G401.6 (cell line): ENCODE measurements around the gene LRRC3B.
"Not testable (repeated sequence)": the region's sequence is repeated elsewhere in the genome, so short reads cannot be mapped to it uniquely, and the experiment has no call there.

ENCODE experiments used
- FAIRE-seq: peaks from 2 replicates; lab custom pipeline; 2012; peaks lifted over from hg19 to GRCh38; lab: Jason Lieb, UNC

The LRRC3B gene, protein sequence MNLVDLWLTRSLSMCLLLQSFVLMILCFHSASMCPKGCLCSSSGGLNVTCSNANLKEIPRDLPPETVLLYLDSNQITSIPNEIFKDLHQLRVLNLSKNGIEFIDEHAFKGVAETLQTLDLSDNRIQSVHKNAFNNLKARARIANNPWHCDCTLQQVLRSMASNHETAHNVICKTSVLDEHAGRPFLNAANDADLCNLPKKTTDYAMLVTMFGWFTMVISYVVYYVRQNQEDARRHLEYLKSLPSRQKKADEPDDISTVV

GRCh38 chr3:26622621-26623418, at the start of gene LRRC3B:
Gene LRRC3B, plus strand, starts transcription at chr3:26622772. Its CDS starts 86,901 bp downstream, at chr3:26709673.
- no peak for FAIRE-seq

DNA sequence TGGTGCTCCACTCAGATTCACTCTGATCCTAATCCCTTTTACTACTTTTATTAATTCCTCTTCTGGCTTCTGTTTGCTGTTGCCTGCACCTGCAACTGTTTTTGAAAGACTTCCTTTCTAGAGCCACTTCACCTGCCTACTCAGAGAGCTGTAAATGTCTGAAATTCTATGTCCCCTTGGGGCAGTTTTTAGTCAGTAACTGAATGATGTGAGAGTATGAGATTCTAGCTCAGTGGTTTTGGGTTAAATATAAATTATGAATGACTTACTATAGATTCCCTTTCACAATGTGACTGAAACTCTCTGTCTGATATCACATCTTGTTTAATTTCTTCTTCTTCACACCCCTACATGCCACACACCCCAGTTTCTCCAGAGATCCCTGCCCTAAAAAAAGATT, 47.8 kb upstream of the LRRC3B start:
- FAIRE-seq: no peak

GRCh38 chr3:26579116-26579515, 43.5 kb upstream of the LRRC3B start:
- FAIRE-seq: no peak

DNA sequence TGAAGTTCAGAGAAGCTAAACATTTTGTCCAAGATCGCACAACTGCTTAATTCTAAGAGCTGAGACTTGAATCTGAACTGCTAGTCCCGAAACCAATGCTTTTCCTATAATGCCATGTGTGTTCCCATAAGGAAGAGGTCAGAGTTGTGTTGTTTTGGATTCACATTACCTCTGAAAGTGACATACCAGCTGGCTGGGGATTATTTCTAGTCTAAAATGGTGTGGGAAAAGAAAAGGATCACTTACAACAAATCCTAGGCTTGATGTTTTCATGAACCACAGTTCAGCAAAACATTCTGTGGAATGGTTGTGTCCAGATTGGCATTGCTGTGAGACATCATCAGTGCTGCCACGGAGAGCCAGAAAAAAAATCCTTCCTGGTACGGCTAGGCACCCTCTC, 35.0 kb upstream of the LRRC3B start:
- FAIRE-seq: no peak

DNA sequence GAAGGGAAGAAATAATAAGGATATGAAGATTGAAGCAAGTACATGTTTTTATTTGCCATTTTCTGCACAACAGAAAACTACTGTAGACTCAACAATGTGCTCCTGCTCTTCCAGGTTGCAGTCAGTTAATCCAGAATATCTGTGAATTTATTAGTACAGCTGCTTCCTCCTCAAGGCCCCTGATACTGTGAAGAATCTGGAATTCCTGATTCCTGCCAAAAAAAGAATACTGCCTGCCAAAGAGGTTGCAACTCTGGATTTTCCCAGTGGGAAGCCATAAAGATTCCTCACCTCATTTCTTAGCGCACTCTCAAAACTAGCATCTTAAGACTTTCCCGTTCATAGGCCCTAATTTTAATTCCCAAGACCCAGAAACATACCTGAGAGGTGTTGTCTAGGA, 33.6 kb upstream of the LRRC3B start:
- no peak for FAIRE-seq

GRCh38 chr3:26589678-26590077, 32.9 kb upstream of the LRRC3B start:
- FAIRE-seq: no peak

DNA sequence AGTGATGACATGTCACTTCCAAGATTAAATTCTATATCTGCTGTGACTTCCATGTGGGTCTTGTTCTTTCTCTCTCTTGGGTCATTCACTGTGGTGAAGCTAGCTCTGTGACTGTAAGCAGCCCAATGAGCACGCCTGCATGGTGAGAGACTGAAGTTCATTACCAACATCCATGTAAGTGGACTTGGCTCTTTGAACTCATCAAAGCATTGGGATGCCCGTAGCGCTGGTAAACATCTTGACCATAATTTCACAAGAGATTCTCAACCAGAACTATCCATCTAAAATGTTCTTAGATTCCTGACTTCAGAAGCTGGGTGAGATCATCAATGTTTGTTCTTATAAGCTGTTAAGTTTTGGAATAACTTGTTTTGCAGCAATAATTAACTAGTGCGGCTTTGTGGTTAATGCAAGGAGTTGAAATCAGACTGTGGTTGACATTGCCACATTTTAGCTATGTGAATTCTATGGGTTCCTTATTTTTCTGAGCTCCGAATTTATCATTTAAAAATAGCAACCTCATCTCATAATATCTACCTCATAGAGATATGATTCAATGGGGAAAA, 31.6 kb upstream of the LRRC3B start:
- FAIRE-seq: no peak

- FAIRE-seq: no peak
These were observed 30.6 kb upstream of the LRRC3B start for GRCh38 chr3:26591926-26592325.

GRCh38 chr3:26592451-26592850, 30.1 kb upstream of the LRRC3B start:
- FAIRE-seq: no peak

- no peak for FAIRE-seq
These were observed 26.2 kb upstream of the LRRC3B start for GRCh38 chr3:26596335-26596734.

DNA sequence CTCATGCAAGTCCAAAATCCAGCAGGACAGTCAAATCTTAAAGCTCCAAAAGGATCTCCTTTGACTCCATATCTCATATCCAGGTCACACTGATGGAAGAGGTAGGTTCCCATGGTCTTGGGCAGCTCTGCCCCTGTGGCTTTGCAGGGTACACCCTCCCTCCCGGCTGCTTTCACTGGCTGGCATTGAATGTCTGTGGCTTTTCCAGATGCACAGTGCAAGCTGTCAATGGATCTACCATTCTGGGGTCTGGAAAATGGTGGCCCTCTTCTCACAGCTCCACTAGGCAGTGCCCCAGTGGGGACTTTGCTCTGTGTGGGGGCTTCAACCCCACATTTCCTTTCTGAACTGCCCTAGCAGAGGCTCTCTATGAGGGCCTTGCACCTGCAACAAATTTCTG, 19.3 kb upstream of the LRRC3B start:
- FAIRE-seq: not testable (repeated sequence)

- FAIRE-seq: not testable (repeated sequence)
These were observed 18.8 kb upstream of the LRRC3B start for GRCh38 chr3:26603771-26604170.

DNA sequence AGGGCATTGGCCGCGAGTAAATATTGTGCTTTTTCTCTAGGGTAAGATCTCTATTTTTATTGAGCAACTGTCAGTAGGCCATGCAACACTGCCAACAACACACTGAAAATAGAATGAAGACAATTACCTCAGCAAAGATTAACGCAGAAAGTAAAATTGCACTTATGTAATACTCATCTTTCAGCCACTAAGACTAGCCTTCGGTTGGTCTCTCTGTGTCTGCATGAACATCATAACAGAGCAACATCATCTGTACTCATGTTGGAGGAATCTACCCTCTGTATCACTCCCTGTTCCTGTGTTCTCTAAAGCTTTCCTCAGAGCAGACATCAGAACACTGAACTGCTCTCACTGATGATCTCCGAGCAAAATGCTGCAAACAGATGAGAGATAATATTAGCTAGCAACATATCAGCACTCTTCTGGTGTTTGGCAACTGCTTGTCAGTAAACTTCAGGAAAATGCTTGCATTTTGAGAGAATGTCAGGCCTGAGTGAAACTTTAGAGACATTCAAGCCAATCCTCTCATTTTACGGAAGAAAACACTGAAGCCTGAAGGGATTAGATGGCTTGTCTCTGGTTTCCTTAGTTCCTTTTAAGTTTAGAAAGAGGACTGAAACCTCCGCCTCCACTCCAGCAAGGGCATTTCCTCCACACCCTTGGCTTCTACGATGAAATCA, 8.4 kb upstream of the LRRC3B start:
- no peak for FAIRE-seq

- FAIRE-seq: no peak
These were observed 1.4 kb upstream of the LRRC3B start for GRCh38 chr3:26621176-26621575.

- no peak for FAIRE-seq
These were observed 509 bp upstream of the LRRC3B start for GRCh38 chr3:26621906-26622620.

DNA sequence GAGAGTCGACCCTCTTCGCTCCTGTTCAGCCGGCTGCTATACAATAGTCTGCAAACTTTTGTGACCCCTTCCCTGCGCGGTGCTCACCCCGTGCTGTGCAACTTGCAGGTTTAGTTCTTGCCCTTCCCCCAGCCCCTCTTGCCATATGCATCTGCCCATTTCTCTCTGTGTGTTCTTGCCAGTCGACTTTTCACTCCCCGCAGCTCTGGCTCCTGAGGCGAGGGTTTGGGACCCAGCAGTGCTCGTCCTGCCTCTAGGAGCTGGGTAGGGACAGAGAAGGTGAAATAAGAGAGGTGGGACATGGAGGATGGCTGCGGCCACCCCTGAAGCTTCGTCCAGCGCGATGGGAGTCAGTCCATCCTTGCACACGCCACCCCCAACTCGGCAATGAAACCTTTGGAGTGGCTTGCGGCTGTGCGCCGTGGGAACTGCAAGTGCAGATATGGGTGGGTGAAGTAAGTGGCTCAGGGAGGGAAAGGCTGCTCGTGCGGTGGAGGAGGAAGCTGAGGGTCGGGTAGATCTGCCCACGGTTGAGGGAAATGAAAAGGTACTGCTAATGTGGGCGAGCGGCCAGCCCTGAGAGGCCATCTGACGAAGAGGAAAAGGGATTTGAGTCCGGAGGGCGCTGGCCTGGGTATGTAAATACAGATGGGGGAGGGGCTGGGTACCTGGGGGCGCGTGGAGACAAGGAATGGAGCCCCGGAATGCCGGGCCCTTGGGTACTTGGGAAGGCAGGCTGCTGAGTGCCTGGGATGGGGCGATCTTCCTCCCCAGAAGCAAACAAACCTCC, 1.0 kb downstream of the LRRC3B start:
- FAIRE-seq: no peak

GRCh38 chr3:26624209-26624765, 1.7 kb downstream of the LRRC3B start:
- FAIRE-seq: no peak

GRCh38 chr3:26625187-26625586, 2.6 kb downstream of the LRRC3B start:
- FAIRE-seq: no peak

DNA sequence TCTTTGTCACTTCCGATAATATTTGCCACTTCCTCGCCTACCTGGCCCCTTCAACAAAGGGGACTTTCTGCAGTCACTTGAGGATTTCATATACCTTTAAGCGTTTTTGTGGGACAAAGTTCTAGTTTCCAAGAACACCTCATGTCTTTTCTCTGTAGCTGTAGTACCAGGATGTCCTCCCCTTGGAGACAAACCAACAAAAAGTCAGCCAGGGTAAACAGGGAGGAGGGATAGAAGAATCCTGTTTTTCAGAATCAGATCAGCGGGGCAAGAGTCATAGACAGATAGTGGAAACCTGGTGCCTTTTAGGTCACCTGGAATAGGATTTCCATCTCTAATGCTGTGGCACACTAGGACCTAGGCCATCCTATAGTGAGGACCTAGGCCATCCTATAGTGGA, 4.5 kb downstream of the LRRC3B start:
- FAIRE-seq: no peak

- FAIRE-seq: no peak
These were observed 6.3 kb downstream of the LRRC3B start for GRCh38 chr3:26628915-26629314.
